ENCODE measurements around the gene TMEM161A. TPM values are rescaled to one million over a fixed set of nuclear protein-coding genes. Genes with fewer than 3 reads are reported as not detected.

TMEM161A gene
- total and polyA plus RNA-seq, 9 of the 15 experiments (the other 6 are each of a cell fraction or from before 2014, with no cell fraction given), result 0.63 to 92.3 (median 38.9) TPM

- H3K27ac ChIP-seq (ENCODE audit: extremely low read depth, low read depth, low read length), result peak overlapping the region; percentile 52; the same call in 1 of the 3 replicates
- H3K79me2 ChIP-seq (ENCODE audit: control insufficient read depth, insufficient read depth, low read length), result no peaks in the 10 kb centered on the region; the same call in 2 of the 3 replicates
- no peaks in the 10 kb centered on the region for H4K20me1 ChIP-seq (replicated peaks; ENCODE audit: control insufficient read depth, insufficient read depth, low read length)
- peaks cover 50% of the 10 kb centered on the region for H3K36me3 ChIP-seq (ENCODE audit: control insufficient read depth, insufficient read depth, low read length)
- ATAC-seq (no peak), FAIRE-seq (no peak), DNase-seq (ENCODE audit: extremely low read depth in 1 of 4, low spot score in 3 of 4) (no peak)
- peaks cover 8 to 29% of the 10 kb centered on the region in 2 experiments for H3K4me1 ChIP-seq (replicated peaks in 1 of 2; ENCODE audit: control insufficient read depth in 2 of 2, insufficient read depth in 2 of 2, low read length in 2 of 2)
- no peak overlapping the region for H3K4me3 ChIP-seq
- in situ Hi-C loops (cut with MboI) (no loop called here), intact Hi-C loops (cut with micrococcal nuclease) (no loop called here)
- peak overlapping the region in 1 of 2 experiments; percentile 89; a peak in 2 of 4 replicates for H3K9ac ChIP-seq (ENCODE audit: insufficient read depth in 1 of 2, low read depth in 2 of 2, low read length in 2 of 2)
- H2AFZ ChIP-seq (ENCODE audit: low read depth, low read length), result no peak overlapping the region
- BruUV-seq (replicated peaks), result no TSS peak
- H3K9me1 ChIP-seq (ENCODE audit: control insufficient read depth, insufficient read depth, low read length), result no peaks in the 10 kb centered on the region
- H3K27me3 ChIP-seq (ENCODE audit: control insufficient read depth in 2 of 2, insufficient read depth in 2 of 2, low read length in 2 of 2), result no peaks in the 10 kb centered on the region
- 98% methylated on average over 7 of the region's 10 CpGs for WGBS (ENCODE audit: insufficient coverage, low coverage, missing lambda C conversion rate)
- ChIA-PET POLR2A (no interaction called here), CTCF (ENCODE audit: low intra/inter-chr PET ratio) (no interaction called here)
- H3K4me2 ChIP-seq (ENCODE audit: insufficient read depth, low read length), result peak overlapping the region; percentile 73
- H3K9me3 ChIP-seq (replicated peaks; ENCODE audit: control insufficient read depth, insufficient read depth, low read depth, low read length), result no peaks in the 10 kb centered on the region
- TF ChIP-seq POLR3G (IDR thresholded peaks at IDR 0.05; ENCODE audit: extremely low read depth, insufficient read length, insufficient replicate concordance) (no peak), ZNF347 (CRISPR knock-in tag; IDR thresholded peaks at IDR 0.05; ENCODE audit: low read depth) (no peak), MYBL2 (IDR thresholded peaks at IDR 0.05; ENCODE audit: low read depth) (no peak), MYBL2 (CRISPR knock-in tag; IDR thresholded peaks at IDR 0.05; ENCODE audit: borderline replicate concordance) (no peak), SNIP1 (IDR thresholded peaks at IDR 0.05; ENCODE audit: low read depth) (no peak), TCF7 (IDR thresholded peaks at IDR 0.05; ENCODE audit: borderline replicate concordance) (no peak), RNF219 (CRISPR knock-in tag; IDR thresholded peaks at IDR 0.05) (no peak), PHF8 (IDR thresholded peaks at IDR 0.05; ENCODE audit: borderline replicate concordance, low read length) (no peak), WHSC1 (IDR thresholded peaks at IDR 0.05; ENCODE audit: low read length) (no peak), HOMEZ (CRISPR knock-in tag; IDR thresholded peaks at IDR 0.05) (no peak), RBBP5 (IDR thresholded peaks at IDR 0.05; ENCODE audit: borderline replicate concordance, insufficient read depth, low read length, poor library complexity, severe bottlenecking) (no peak)
Observed at GRCh38 chr19:19121371-19121770, 16.9 kb downstream of the TMEM161A start.
